ENCODE measurements around the gene GMEB2. TPM values are rescaled to one million over a fixed set of nuclear protein-coding genes. Genes with fewer than 3 reads are reported as not detected.

GMEB2 gene
- total and polyA plus RNA-seq, 10 of the 15 experiments (the other 5 are each of a cell fraction or from before 2014, with no cell fraction given): 0.08 to 15.1 (median 6.9) TPM

- ChIA-PET SMC1A (ENCODE audit: uncharacterized antibody, unreplicated experiment) (no interaction called here), POLR2A (interaction anchor here (0.6 kb wide), 1 partner anchor 298 kb away, joined by 3 read pairs; no protein-coding TSS in a partner anchor), CTCF (no interaction called here), RAD21 (ENCODE audit: unreplicated experiment) (no interaction called here)
- in situ Hi-C loops (cut with MboI) (no loop called here), intact Hi-C loops (cut with micrococcal nuclease; ENCODE audit: unreplicated experiment) (no loop called here)
- Histone ChIP-seq H3K36me3 (ENCODE audit: control insufficient read depth in 2 of 2, insufficient read depth in 2 of 2, low read length in 1 of 2) (no peaks in the 10 kb centered on the region), H3K4me1 (ENCODE audit: control insufficient read depth, insufficient read depth, low read length) (no peaks in the 10 kb centered on the region), H2AFZ (ENCODE audit: control insufficient read depth, low read depth, low read length) (no peak within 1 kb of the TSS), H3K79me2 (ENCODE audit: control insufficient read depth, insufficient read depth, low read length) (no peaks in the 10 kb centered on the region), H3K27ac (ENCODE audit: control insufficient read depth, insufficient read depth) (no peak within 1 kb of the TSS), H3K4me3 (no peak within 1 kb of the TSS), H3K4me2 (ENCODE audit: control insufficient read depth, insufficient read depth) (peak within 1 kb of the TSS; percentile 42; the same call in 1 of the 2 replicates), H3K9me3 (replicated peaks; ENCODE audit: control insufficient read depth, insufficient read depth, low read length) (no peaks in the 10 kb centered on the region), H3K9ac (ENCODE audit: control insufficient read depth, insufficient read depth, low read length) (no peak within 1 kb of the TSS), H4K20me1 (ENCODE audit: control insufficient read depth, insufficient read depth) (no peaks in the 10 kb centered on the region), H3K27me3 (replicated peaks in 1 of 2; ENCODE audit: control insufficient read depth in 2 of 2, insufficient read depth in 2 of 2, low read length in 1 of 2) (peaks cover 4 to 7% of the 10 kb centered on the region in 2 experiments; a peak in 3 of 4 replicates)
- DNase-seq (ENCODE audit: low read depth, low spot score) (no peak), ATAC-seq (peak; percentile 67), FAIRE-seq (no peak)
- 9% methylated on average over 55 of the region's 73 CpGs for WGBS (ENCODE audit: insufficient coverage, insufficient replicate concordance, low lambda C conversion rate, missing lambda C conversion rate)
- BruUV-seq (replicated peaks): no TSS peak
- TF ChIP-seq ZNF622 (IDR thresholded peaks at IDR 0.05): no peak
- TF ChIP-seq SIN3A (IDR thresholded peaks at IDR 0.05; ENCODE audit: low read depth, low read length): peak; percentile 78
- peak; percentile 80 for TF ChIP-seq ELK1 (IDR thresholded peaks at IDR 0.05; ENCODE audit: low read depth, low read length)
- TF ChIP-seq BCLAF1 (IDR thresholded peaks at IDR 0.05): no peak
- peak; percentile 63 for TF ChIP-seq NKRF (conservative IDR thresholded peaks at IDR 0.05)
- no peak for TF ChIP-seq NBN (IDR thresholded peaks at IDR 0.05)
- TF ChIP-seq TAF1 (IDR thresholded peaks at IDR 0.05; ENCODE audit: borderline replicate concordance, low read depth, low read length): no peak
- no peak for TF ChIP-seq HDGF (IDR thresholded peaks at IDR 0.05)
- TF ChIP-seq MEF2A (IDR thresholded peaks at IDR 0.05; ENCODE audit: insufficient read depth, low read depth, low read length): no peak
- TF ChIP-seq KLF5 (IDR thresholded peaks at IDR 0.05; ENCODE audit: partially characterized antibody): no peak
- TF ChIP-seq SP1 (IDR thresholded peaks at IDR 0.05; ENCODE audit: low read depth, low read length): no peak
- TF ChIP-seq MTA3 (IDR thresholded peaks at IDR 0.05; ENCODE audit: borderline replicate concordance, low read length): no peak
- no peak for TF ChIP-seq RAD51 (IDR thresholded peaks at IDR 0.05)
- TF ChIP-seq BHLHE40 (IDR thresholded peaks at IDR 0.05; ENCODE audit: borderline replicate concordance in 1 of 2, low read depth in 2 of 2, low read length in 1 of 2): 0 out of 4 replicates have a peak, but pooled peaks of 1 of the 2 experiments have one; percentile 37
- TF ChIP-seq EGR1 (IDR thresholded peaks at IDR 0.05; ENCODE audit: borderline replicate concordance in 1 of 2, low read depth in 2 of 2, low read length in 2 of 2): peak in 1 of 2 experiments; percentile 79; a peak in 1 of 3 replicates
- no peak for TF ChIP-seq IRF5 (IDR thresholded peaks at IDR 0.05; ENCODE audit: borderline replicate concordance)
These were observed 26.4 kb upstream of the GMEB2 start, which contains the start of gene STMN3 for GRCh38 chr20:63653041-63653973. Gene STMN3 (minus strand): TSS chr20:63653424. CDS start chr20:63653345, 79 bp downstream.
